Stimulated activated naive CD8-positive, alpha-beta T cell treated with anti-CD3 and anti-CD28 coated beads, Interleukin-15, Interleukin-2, amounts not matched to agents 100 U/mL and 50 U/mL, for 24 hours (primary cell): Measurements from ENCODE around the gene OR13C4.
"Not testable (repeated sequence)": the region's sequence is repeated elsewhere in the genome, so short reads cannot be mapped to it uniquely, and the experiment has no call there.

ENCODE experiments used
- ATAC-seq: fragments of 150-1000 bp; cut with Tn5 transposase; one replicate; pipeline ENCODE4 v1.10.0; 2021
- DNase-seq: peaks from one replicate; pipeline ENCODE4 v3.0.0; 2021

The OR13C4 gene

DNA sequence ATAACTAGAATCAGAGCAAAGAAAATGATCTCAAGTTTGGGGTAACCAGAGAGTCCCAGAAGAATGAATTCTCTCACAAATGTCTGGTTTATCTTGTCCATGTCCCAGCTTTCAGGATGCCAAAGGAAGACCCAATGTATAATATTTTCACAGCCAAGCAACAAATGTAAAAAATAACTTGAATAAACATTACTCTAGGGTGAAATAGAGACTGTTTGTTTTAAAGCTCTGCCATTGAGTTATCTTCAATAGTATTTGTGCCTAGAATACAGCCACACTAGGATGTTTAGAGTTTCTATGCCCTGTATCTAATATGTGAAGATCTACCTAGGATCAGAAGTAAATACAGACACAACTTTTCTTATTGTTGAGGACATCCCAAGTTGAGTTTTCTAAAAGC is at the start of gene OR13C4:
Gene OR13C4, minus strand, starts transcription at position 101 of the 400 bp plus-strand sequence. Its CDS starts 0 bp downstream, at position 101.
- DNase-seq (no peak), ATAC-seq (no peak)

DNA sequence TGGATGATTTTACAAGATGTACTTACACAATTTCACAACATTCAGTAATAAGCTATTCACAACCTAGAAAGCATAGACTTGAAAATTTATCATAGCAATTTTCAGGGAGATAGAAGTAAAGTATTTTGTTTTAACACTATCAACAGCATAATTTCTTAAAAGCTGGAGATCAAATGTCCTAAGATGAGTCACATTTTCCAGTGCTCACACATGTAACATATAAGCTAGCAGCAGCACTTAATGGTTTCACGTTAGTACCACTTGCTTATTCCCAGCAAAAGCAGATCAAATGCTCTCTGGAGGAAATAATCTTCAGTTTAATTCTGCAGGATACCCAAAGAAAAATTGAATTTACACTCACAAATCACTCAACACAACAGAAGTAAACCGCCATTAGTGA is 48.4 kb upstream of the OR13C4 start:
- no peak for DNase-seq
- ATAC-seq, result no peak

DNA sequence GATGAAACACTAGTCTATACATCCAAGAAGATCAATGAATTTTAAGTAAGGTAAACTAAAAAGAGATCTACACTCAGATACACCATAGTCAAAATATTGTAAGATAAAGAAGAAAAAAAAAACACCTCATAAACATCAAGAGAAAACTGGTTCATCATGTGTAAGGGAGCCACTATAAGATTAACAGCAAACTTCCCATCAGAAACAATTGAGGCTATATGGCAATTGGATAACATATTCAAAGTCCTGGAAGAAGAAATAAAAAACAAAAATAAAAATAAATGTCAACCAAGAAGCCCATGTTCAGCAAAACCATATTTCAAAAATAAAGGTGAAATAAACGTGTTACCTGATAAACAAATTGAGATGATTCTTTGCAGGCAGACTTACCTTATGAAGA is 45.6 kb upstream of the OR13C4 start:
- DNase-seq (no peak), ATAC-seq (no peak)

DNA sequence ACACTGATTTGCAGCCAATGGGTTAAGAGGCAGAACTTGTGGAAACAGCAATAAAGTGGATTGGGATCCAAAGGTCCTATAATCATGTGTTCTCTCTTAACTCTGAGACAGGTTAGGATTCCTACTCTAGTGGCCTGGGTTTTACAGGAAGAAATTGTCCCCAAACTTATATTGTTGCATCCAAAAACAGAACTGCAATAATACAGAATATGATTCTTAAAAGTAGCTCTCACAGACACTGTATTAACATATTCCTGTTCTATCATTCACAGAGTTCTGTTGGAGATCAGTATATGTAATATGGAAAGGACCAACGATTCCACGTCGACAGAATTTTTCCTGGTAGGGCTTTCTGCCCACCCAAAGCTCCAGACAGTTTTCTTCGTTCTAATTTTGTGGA is 41.9 kb upstream of the OR13C4 start, which contains the start of gene OR13C8:
Gene OR13C8, plus strand, starts transcription at position 301 of the 400 bp plus-strand sequence. Its CDS starts 0 bp downstream, at position 301.
- DNase-seq (no peak), ATAC-seq (no peak)

DNA sequence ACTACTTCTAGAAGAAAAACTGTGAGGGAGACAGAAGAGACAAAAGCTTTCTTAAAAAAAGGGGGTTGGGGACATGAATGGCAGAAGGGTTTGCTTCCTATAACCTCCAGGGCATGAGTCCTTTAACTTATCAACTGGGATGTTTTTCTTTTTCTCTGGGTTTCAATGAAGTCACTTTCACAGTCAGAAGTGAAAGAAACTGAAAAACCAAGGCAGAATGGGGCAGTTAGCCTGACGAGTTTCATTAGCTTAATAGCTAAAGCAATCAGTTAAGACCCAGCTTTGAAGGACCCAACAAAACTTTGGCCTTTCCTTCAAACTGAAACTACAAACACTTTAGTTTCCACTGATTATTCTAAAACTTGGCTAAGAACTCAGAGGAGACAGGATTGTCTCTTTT is 37.3 kb upstream of the OR13C4 start:
- DNase-seq, result no peak
- no peak for ATAC-seq

DNA sequence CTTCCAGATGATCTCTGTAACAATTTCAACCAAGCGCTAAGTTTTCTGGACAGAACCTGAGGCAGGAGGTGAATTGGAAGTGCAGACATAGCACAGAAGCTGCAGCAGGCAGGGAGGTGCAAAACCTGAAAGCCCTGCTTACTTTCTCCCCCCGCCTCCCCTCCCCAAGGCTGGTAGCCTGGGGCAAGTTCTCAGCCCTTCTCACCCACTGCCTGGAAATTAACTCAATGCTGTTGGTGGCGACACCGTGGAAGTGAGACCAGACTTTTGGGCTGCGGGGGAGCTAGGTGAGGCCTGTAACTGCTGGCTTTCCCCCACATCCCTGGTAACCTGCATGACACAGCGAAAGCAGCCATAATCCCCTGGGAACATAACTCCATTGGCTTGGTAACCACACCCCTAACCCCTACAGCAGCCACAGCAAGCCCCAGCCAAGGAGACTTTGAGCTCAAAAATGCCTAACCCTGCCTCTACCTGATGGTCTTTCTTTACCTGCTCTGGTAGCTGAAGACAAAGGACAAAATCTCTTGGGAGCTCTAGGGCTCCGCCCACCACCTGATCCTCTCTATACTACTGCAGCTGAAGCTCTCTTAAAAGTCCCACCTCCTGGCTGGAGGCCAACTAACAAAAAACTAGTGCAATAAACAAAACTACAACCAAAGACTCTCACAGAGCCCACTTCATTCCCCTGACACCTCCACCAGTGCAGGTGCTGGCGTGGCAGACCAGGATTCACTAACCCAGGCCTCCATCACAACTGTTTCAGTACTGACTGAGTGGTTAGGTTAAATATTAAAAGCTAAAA is 30.0 kb upstream of the OR13C4 start:
- ATAC-seq, result no peak

DNA sequence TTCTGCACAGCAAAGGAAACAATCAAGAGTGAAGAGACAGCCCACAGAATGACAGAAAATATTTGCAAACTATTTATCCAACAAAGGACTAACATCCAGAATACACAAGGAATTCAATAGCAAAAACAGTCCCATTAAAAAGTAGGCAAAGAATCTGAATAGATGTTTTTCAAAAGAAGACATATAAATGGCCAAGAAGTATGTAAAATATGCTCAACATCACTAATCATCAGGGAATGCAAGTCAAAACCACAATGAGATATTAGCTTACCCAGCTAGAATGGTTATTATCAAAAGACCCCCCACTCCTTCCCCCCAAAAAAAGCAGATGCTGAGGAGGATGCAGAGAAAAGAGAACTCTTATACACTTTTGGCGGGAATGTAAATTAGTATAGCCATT is 28.5 kb upstream of the OR13C4 start:
- DNase-seq, result no peak
- no peak for ATAC-seq

More for the DNA sequence above, 30.0 kb upstream of the OR13C4 start:
- DNase-seq, result no peak

DNA sequence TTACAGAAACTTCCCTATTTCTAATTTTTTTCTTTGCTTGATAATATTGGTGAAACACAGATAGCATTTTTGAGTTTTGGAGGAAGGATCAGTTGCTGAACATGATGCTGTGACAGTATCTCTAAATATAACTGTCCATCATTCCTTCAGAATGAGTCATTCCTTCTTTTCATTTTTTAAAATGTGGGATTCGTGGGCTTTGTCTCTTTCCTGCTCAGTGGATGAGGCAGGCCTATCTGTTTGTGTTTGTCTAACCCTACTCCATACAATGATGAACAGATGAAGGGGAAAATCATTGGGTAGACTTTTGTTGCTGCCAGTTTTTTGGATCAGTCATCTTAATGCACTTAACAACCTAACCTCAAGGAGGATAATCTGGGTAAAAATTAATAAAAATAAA is 26.3 kb upstream of the OR13C4 start:
- no peak for DNase-seq
- ATAC-seq, result no peak

DNA sequence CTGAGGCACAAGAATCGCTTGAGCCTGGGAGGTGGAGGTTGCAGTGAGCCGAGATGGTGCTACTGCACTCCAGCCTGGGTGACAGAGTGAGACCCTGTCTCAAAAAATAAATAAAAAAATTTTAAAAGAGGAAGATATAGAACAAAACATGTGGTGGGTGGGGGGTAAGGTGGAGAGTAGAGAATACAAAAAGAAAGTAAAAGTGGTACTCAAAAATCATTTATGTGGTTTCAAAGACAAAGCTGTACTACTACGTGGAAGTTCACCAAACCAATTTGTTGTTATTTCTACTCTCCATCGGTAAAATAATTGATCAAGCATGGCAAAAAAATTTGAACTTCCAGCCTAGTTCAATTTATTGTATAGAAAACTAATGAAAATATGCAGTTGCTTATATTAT is 17.6 kb upstream of the OR13C4 start:
- ATAC-seq, result no peak
- DNase-seq, result no peak

DNA sequence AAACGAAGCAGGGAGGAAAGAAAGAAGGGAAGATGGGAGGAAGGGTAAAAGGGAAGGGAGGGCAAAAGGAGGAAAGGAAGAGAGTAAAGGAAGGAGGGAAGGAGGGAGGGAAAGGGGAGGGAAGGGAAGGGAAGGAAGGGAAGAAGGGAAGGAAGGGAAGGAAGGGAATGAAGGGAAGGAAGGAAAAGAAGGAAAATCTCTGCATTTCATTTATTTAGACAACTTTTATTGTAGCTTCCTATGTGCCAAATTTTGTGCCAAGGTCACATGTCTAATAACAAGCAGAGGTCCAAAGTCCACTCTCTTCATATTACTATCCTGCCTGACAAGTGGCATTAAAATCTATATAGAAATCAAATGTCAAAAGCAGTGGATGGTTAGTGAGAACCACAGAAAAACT is 12.3 kb upstream of the OR13C4 start:
- ATAC-seq (no peak), DNase-seq (no peak)

DNA sequence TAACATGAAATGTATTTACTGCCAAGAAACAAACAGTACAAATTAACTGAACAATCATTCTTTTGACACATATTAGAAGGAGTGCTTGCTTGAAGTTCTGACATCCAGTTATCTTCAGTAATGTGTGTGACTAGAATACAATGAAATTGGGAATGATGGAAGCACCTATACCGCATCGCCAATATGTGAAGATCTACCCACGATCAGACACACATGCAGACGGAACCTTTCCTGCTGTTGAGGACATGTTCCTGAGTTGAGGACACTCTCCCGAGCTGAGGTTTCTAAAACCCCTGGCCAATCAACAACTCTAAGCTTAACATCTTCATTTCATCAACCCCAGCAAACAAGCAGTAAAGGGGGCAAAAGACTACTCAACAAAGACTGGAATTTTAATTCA is 9.7 kb upstream of the OR13C4 start, which contains the start of gene OR13C3:
Gene OR13C3, minus strand, starts transcription at position 101 of the 400 bp plus-strand sequence. CDS start 133 bp downstream, outside the sequence.
- ATAC-seq, result no peak
- no peak for DNase-seq

DNA sequence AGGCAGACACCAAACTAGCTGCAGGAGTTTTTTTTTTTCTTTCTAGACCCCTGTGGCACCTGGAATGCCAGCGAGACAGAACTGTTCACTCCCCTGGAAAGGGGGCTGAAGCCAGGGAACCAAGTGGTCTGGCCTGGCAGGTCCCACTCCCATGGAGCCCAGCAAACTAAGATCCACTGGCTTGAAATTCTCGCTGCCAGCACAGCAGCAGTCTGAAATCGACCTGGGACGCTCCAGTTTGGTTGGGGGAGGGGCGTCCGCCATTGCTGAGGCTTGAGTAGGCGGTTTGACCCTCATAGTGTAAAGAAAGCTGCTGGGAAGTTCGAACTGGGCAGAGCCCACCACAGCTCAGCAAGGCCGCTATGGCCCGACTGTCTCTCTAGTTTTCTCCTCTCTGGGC is 6.8 kb downstream of the OR13C4 start:
- not testable (repeated sequence) for ATAC-seq, DNase-seq

DNA sequence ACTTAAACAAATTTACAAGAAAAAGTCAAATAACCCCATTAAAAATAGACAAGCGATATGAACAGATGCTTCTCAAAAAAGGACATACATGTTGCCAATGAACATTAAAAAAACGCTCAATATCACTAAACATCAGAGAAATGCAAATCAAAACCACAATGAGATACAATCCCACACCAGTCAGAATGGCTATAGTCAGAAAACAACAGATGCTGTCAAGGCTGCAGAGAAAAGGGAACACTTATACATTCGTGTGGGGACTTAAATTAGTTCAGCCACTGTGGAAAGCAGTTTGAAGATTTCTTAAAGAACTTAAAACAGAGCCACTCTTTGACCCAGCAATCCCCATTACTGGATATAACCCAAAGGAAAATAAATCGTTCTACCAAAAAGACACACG is 12.1 kb downstream of the OR13C4 start:
- ATAC-seq (no peak), DNase-seq (no peak)

DNA sequence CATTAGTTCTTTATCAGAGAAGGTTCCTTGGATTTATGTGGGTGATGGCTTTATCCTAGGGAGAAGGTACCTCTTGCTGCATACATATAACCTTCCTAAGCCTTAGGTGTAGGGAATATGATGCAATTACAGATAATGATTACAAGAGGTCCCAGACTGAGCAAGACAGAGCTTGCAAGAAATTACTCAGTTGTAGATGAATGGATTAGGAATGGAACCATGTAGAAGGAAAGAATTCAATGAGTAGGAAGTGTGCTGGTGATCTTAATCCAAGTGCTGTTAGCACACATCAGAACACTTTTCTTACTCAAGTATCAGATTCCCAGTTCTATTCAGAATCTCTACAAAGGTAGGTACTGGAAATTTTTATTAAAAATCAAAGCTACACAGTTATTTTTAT is 20.4 kb downstream of the OR13C4 start:
- DNase-seq (no peak), ATAC-seq (no peak)

DNA sequence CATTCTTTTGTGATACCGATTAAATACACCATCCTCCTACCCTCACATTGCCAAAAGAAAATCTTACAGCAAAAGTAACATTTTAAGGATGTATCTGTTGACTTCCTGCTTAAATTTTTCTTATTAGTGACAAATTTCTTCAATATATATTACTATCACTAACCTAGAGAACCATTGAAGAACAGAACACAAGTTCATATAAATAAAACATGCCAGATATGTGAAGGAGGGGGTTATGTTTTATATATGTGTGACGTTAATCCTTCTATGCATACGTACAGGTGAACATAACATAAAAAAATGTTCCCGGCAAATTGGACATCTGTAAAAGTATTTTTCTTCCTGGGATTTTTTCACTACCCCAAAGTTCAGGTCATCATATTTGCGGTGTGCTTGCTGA is 23.0 kb downstream of the OR13C4 start, which contains the start of gene OR13F1:
Gene OR13F1, plus strand, starts transcription at position 301 of the 400 bp plus-strand sequence. Its CDS starts 0 bp downstream, at position 301.
- no peak for ATAC-seq
- no peak for DNase-seq

DNA sequence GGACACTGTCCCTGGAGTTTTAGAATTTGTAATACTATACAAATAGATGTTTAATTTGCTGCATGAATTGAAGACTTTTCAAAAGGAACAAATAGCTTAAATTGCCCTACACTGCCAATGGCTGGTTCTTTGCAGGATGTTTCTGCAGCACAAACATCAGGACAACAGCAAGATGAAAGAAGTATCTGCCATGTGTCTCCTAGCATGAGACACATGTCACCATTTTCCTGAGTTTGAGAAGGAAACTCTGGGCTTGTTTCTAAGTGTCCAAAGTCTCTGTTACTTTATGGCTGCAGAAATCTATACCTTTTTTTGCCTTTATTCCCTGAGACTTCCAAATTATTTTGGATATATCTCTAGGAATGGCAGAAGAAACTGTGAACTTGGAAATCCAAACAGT is 23.6 kb downstream of the OR13C4 start:
- no peak for DNase-seq
- ATAC-seq, result no peak

DNA sequence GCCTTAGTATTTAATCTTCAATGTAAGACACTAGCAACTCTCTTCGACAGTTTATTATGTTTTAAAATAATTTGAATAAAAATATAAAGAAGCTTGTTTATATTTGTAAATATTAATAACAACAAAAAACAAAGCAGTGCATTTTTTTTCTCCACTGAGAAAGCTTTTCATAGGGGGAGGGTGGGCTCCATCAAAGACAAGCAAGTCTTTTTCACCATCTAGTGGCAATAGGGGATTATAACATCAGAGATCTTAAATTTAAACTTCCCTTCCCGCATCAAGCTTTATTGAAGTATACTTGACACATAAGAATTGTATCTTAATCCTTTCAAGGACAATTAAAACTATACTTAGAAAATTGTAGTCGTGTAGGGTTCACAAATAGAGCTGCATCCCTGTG is 32.2 kb downstream of the OR13C4 start:
- DNase-seq (no peak), ATAC-seq (no peak)

DNA sequence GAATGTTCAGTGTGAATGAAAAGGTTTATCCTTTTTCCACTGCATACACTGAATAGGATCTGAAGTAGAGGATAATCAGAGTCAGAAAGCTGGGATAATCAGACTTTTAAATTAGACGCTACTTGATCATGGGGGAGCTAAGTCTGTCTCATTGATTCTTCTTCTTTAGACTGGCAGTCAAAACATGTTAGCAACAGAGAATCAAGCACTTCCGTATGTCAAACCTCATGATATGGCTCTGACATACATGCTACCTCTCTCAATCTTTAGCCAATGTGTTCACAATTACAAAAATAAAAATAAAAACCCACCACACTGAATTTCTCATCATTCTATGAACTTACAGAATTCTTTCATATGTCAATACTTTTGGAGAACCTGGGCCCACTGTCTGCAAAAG is 42.0 kb downstream of the OR13C4 start:
- DNase-seq, result no peak
- ATAC-seq, result no peak

DNA sequence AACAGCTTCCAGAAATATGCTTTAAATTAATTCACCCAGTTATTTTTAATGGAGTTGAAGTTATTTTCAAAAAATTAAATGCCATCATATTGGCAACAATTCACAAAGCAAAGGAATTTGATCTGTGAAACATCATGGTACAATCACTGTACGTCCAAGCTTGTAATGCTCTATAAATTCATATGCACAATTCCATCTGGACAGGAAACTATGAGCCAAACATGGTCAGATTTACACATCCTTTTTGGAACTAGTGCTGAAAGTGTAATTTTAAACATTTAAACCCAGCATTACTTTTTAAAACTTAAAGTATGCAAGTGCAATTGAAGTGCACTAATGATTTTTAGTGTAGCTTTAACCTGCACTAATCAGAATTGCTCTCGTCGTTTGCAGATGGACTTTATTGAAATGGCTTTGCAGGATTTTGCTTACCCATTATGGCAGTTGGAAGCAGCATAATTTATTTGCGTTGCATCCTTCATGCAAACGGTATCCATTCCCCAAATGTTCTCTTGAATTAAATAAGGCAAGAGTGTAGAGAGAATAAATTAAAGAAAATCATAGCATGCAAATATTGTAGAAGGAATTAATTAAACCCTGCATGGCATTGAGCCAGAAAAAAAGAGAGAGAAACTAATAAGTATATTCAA is 44.0 kb downstream of the OR13C4 start:
- ATAC-seq (no peak), DNase-seq (no peak)
